22Rv1 (cell line): ENCODE results near the gene STRADB.

Experiments
- H3K27ac ChIP-seq: fragments of 450-650 bp; 2 replicates; pipeline ENCODE4 v1.5.1; 2017
- ZFX ChIP-seq: fragments of 450-650 bp; IDR thresholded peaks from 2 replicates; pipeline ENCODE4 v1.6.1; 2017; ENCODE audit warnings: antibody characterized with exemption, borderline replicate concordance
- TF ChIP-seq, protein P1 (sequence below): fragments of 450-650 bp; IDR thresholded peaks from 2 replicates; pipeline ENCODE4 v1.5.1; 2017; ENCODE audit warnings: mild to moderate bottlenecking

Gene STRADB

DNA sequence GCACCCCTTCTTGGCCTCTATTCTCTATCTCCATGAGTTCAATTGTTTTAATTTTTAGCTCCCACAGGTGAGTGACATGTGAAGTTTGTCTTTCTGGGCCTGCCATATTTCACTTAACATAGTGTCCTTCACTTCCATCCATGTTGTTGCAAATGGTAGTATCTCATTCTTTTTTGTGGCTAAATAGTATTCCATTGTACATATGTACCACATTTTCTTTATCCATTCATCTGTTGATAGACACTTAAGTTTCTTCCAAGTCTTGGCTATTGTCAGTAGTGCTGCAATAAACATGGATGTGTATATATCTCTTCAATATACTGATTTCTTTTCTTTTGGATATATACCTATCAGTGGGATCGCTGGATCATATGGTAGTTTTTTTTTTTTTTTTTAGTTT is 9.0 kb downstream of the STRADB start:
- H3K27ac ChIP-seq, result no peak overlapping the region
- TF ChIP-seq, protein P1, sequence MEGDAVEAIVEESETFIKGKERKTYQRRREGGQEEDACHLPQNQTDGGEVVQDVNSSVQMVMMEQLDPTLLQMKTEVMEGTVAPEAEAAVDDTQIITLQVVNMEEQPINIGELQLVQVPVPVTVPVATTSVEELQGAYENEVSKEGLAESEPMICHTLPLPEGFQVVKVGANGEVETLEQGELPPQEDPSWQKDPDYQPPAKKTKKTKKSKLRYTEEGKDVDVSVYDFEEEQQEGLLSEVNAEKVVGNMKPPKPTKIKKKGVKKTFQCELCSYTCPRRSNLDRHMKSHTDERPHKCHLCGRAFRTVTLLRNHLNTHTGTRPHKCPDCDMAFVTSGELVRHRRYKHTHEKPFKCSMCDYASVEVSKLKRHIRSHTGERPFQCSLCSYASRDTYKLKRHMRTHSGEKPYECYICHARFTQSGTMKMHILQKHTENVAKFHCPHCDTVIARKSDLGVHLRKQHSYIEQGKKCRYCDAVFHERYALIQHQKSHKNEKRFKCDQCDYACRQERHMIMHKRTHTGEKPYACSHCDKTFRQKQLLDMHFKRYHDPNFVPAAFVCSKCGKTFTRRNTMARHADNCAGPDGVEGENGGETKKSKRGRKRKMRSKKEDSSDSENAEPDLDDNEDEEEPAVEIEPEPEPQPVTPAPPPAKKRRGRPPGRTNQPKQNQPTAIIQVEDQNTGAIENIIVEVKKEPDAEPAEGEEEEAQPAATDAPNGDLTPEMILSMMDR, result no peak
- no peak for TF ChIP-seq ZFX

DNA sequence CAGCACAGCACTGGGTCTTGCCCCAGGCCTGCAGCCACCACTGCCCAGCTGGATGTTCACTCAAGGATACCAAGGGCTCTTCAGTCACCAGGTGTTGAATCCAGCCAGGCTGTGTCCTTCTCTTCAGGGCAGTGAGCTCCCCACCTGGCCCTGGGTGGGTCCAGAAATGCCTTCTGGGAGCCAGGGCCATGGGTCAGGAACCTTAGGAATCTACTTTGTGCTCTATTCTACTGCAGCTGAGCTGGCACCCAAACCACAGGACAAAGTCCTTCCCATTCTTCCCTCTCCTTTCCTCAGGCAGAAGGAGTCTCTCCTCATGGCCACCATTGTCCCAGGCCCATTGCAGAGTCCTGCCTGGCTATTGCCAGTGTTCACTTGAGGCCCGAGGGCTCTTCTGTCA is 13.0 kb downstream of the STRADB start:
- TF ChIP-seq, protein P1, result no peak
- TF ChIP-seq ZFX, result no peak

DNA sequence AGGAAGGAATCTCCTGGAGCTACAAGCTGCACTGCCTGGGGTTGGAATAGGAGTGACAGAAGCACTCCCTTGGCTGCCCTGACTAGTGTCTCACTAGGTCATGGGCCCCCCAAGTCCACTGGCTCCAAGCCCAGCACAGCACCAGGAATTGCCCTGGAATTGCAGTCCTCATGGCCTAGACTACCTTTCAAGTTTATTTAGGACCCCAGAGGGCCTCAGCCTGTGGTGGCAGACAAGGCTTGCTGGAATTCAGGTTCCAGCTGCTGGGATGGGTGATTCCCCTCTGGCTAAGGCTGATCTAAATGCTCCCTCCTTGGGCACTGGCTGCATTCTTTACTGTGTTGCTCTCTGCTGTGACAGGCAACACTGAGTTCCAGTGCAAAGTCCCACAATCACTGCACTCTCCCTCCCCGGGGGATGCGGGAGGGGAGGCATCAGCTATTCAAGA is 14.0 kb downstream of the STRADB start:
- TF ChIP-seq, protein P1, result no peak
- no peak for TF ChIP-seq ZFX
- peak overlapping the region; percentile 12; the same call in 1 of the 2 replicates for H3K27ac ChIP-seq

More for the DNA sequence above, 13.0 kb downstream of the STRADB start:
- no peak overlapping the region for H3K27ac ChIP-seq

DNA sequence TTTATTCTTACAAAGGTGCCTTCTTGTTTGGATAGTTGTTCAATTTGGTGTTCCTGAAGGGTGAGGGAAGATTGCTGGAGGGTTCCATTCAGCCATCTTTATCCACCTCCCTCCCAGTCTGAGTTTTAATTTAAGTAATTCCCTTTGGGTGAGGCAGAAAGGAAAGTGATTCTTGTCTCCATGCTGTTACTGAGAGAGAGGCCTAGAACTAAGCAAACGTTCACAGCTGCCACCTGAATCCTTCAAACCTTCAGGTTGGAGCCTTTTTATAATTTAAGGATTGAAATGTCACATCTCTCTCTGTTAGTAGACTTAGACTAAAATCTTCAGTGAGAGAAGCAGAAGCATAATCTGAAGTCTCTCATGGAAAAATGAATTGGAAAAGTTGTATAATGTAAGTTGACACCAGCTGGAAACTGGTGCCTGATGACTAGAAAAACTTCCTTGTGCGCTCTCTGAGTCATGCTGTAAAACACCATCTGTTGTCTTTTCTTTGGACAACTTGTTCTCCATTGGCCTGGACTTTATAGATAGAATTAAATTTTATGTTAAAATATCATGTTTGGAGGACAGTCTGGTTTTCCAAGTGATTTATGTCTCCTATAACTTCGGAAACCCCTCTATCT is 14.6 kb downstream of the STRADB start:
- peak overlapping the region; percentile 12; the same call in 1 of the 2 replicates for H3K27ac ChIP-seq
- TF ChIP-seq ZFX, result no peak
- TF ChIP-seq, protein P1, result no peak

DNA sequence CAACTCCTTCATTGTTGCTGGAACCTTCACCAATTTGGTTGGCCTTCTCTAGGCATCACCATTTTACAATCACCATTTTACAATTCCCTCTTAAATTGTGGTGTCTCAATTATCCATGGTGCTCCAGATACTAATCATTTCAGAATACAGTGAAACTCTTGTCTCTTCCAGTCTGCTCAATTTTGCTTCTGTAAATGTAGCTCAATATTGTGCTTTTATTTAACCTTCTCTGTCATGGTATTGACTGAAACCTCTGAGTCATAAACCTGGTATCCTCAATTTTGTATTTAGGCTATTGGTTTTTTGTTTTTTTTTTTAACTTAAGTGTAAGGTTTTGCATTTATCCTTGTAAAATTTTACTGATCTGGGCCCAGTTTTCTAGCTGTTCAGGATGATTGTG is 16.1 kb downstream of the STRADB start:
- TF ChIP-seq ZFX, result no peak
- TF ChIP-seq, protein P1, result no peak
- H3K27ac ChIP-seq, result no peak overlapping the region

DNA sequence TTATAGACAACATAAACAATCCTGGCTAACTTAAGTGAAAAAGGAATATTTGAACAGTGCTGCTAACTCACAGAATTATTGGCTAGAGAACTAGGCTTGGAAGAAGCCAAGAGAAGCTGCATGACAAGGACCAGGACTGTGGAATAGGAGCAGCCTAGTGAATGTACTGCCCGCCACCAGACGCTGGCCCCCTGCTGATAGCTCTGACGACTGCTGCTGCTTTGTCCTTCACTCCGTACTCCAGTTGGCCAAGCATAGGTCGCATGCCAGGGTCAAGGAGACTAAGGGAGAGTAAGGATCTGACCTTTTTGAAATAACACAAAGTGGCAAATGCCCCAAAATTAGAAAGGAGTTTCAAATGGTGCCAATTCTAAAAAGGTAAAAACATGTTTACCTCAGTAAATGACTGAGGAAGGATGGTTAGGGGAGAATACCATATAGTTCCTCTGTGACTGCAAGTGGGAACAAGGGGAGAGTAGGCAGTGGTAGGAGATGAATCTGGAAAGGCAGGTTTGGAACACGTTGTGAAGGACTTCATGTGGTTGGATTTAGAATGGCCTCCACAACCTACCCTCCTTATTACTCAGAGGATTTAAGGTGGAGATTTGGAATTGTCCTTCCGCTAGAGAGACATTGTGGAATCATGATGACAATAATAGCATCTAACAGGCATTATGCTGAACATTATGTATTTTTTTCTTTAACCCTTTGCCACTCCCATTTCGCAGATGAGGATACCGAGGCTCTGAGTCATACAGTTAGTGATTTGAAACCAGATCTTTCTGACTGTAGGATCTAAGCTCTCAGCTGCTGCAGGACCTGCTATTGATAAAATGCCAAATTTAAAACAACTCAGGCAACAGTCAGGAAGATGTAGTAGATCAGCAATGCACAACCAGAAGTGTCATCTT is 19.5 kb downstream of the STRADB start:
- no peak overlapping the region for H3K27ac ChIP-seq
- TF ChIP-seq, protein P1, result no peak
- TF ChIP-seq ZFX, result no peak
